ENCODE results near the gene GRPEL1.

GRCh38 chr4:7075962-7076695 lies 8.3 kb upstream of the GRPEL1 start:
- no peak for TF ChIP-seq EZH2 (IDR thresholded peaks at IDR 0.05)
- TF ChIP-seq POLR2AphosphoS5 (IDR thresholded peaks at IDR 0.05; ENCODE audit: low read depth, low read length): no peak
- TF ChIP-seq SP1 (IDR thresholded peaks at IDR 0.05; ENCODE audit: low read depth): no peak

Data from HCT116 (cell line).